GM18505 (cell line): ENCODE measurements around the gene TNRC6B.

Experiments used
- ATAC-seq: cut with Tn5 transposase; IDR thresholded peaks from one replicate; pipeline ENCODE4 v1.9.1; 2021; ENCODE audit not compliant: unreplicated experiment
- POLR2A ChIP-seq: IDR thresholded peaks from 4 replicates; pipeline ENCODE4 v1.6.1; 2011; ENCODE audit warnings: borderline replicate concordance; ENCODE audit not compliant: insufficient read depth, insufficient read length; ENCODE audit errors: extremely low read depth

TNRC6B gene

DNA sequence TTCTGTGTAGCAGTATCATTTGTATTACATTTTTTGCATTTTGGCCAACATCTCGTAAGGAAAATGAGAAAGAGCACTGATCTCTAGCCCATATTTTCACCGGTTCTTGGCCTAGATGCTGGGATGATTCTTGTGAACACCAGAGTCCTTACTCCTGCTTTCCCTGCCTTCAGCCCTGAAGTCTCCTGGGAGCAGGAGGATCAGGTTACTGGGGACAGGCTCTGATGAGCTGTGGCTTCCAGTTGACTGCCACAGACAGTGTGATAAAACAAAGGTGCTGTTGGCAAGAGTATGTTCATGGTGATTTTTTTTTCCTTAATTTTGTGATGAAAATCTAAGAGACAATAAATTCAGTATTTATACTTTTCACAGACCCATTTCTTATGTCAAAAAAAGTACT, 134.3 kb downstream of the TNRC6B start:
- TF ChIP-seq POLR2A: no peak

GRCh38 chr22:40313007-40313406, 135.3 kb downstream of the TNRC6B start:
- TF ChIP-seq POLR2A: no peak
- no peak for ATAC-seq

More for the DNA sequence above, 134.3 kb downstream of the TNRC6B start:
- ATAC-seq: no peak

- no peak for ATAC-seq
- TF ChIP-seq POLR2A: no peak
These were observed 136.3 kb downstream of the TNRC6B start for GRCh38 chr22:40314041-40314440.

- no peak for ATAC-seq
- TF ChIP-seq POLR2A: no peak
These were observed 143.0 kb downstream of the TNRC6B start for GRCh38 chr22:40320687-40321086.

- TF ChIP-seq POLR2A: no peak
- no peak for ATAC-seq
These were observed 144.3 kb downstream of the TNRC6B start for GRCh38 chr22:40322021-40322420.

- TF ChIP-seq POLR2A: no peak
- no peak for ATAC-seq
These were observed 145.2 kb downstream of the TNRC6B start for GRCh38 chr22:40322818-40323447.

- no peak for ATAC-seq
- no peak for TF ChIP-seq POLR2A
These were observed 146.0 kb downstream of the TNRC6B start for GRCh38 chr22:40323681-40324171.

DNA sequence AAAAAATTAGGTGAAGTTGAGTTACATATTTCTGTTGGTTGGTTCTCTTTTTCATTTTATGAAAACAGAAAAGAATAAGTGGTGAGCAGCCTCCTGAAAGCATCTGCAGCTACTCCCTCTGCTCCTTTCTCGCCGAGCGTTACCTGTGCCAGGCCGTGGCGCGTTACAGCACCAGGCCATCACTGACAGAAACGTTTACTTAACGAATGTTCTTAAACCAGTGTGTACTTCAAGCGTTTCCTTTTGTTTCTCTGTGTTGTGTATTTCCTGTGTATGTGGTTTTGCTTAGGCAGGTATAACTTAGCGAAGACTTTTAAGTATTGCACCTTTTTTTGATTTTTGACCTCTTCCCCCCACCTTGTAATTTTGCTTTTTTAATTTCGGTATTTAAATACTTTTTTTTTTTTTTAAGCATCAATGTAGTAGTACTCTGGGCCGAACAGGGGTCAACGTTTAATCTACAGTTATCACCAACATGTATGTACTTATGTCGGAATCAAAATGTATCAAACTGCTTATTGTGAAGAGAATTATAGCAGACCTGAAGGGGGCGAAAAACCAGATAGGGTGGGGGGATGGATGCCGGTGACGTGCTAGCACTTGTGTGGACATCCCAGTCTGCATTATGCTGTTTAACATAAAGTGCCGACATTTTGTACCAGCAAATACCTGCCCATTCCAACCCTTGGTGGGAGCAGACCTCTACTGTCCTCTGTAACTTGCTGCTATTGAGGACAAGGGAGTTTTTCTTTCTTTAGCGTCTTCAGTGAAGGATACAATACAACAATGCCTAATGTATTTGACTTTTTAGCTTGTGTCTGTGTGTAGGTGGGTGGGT, 147.0 kb downstream of the TNRC6B start:
- ATAC-seq: no peak
- TF ChIP-seq POLR2A: no peak

DNA sequence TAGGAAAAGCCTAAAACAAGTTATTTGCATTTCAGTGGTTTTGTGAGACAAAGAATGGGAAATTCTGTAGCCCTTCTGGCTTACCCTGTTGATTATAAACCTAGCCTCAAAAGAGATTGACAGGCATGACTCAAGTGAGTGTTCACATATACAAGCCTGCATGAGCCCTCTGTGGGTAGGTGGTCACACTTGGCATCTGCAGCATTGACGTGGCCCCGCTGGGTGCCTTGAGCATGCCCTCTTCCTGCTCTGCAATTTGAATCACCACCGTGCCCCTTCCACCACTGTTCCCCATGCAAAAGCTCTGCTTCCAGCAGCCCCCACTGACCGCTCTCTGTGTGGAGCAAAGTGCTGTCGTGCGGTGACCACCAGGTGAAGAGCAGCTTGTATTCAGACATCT, 147.6 kb downstream of the TNRC6B start:
- no peak for ATAC-seq
- TF ChIP-seq POLR2A: no peak

DNA sequence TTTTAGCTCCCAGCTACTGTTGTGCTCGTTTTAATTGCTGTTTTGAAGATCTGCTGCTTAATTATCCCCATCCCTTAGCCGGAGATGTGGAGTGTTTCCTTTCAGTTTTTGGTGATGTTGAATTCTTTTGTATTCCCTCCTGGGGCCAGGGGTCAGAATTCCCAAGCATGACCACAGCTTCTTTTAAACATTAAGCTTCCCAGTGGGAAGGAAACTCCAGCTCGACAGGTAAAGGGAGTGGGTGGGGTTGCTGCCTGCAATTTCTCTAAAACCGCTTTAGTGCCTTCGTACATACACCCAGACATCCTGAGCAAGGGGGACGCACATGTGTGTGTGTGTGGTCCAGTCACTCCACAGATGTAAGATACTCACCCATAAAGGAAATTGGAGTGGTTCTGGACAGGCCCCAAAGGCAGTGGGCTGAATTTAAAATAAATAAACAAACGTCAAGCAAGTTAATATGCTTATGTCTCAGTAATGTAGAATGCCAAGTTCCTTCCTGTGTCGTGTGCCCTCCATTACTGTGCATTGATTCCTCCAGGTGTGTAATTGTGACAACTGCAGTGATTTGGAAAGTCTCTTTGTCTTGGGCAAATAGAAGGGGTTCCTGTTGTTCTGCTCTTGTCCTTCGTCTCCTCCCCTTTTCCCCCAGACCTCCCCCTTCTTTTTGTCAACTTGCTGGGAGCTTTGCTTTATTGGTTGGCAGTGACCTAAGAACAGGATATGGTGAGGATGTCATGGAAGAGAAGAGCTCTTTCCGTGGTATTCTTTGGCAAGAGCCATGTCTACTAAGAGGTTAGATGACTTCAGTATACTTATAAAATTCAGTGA, 149.4 kb downstream of the TNRC6B start:
- ATAC-seq: no peak
- no peak for TF ChIP-seq POLR2A

- no peak for ATAC-seq
- no peak for TF ChIP-seq POLR2A
These were observed 151.1 kb downstream of the TNRC6B start for GRCh38 chr22:40328546-40329456.

DNA sequence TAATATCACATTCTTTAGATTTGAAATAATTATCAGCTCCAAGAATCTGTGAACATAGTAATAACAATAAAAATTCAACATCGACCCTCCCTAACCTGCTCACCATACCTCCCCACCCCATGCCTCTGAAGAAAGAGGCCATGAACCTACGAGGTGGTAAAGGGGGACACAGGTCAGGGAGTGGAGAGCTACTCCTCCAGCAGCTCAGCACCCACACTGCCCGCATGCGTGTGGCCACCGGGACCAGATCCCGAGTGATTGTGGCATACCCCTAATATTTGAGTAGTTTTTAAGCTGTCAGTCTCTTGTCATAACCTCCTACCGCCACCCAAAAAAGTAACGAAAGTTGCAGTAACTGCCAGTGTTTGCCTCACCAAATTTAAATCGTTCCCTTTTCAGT, 151.7 kb downstream of the TNRC6B start:
- no peak for TF ChIP-seq POLR2A
- ATAC-seq: no peak

DNA sequence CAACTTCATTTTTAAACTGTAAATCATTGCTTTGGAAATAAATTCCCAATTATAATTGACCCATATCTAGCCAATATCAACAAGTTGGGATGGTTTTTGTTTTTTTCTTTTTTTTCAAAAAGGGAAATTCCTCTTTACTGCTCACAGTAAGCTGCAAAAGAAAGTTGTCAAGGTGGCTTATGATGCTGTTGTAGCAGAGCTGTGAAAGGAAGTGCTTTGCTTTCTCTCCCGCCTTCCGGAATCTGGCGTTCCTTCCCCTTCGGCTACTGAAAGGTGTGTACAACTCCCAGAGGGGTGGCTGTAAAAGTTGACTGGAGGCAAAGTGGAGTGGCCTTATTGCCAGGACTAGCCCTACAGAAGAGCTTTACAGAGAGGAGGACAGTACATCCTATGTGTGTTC, 152.4 kb downstream of the TNRC6B start:
- no peak for ATAC-seq
- no peak for TF ChIP-seq POLR2A

DNA sequence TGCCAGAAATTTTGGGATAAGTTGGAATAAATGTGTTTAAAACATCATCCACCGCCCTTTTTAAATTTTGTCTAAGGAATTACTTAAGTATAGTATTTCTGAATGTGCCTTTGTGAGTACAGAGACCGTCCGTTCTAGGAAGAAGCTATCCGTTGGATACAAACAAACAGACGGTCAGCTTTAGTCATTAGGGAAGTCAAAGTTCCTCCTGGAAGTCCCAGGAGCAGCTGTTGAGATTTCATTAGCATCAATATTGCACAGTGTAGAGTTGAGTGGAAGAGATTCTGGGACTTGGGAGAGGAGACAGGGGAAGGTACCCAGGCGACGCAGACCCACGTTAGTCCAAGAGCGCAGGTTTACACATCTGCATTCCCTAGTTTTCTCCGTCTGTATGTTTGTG, 152.9 kb downstream of the TNRC6B start:
- no peak for TF ChIP-seq POLR2A
- no peak for ATAC-seq
